ENCODE results near the gene OBSCN.
"Not testable (repeated sequence)": the region's sequence is repeated elsewhere in the genome, so short reads cannot be mapped to it uniquely, and the experiment has no call there.

Gene OBSCN

GRCh38 chr1:228224198-228225164 is 16.6 kb downstream of the OBSCN start:
- no peak overlapping the region for H3K4me3 ChIP-seq (ENCODE audit: low read length)
- no peak overlapping the region for H3K27ac ChIP-seq (ENCODE audit: low read depth, low read length)
- H3K36me3 ChIP-seq (ENCODE audit: control insufficient read depth, insufficient read depth, low read length), result no peaks in the 10 kb centered on the region
- H3K4me1 ChIP-seq (ENCODE audit: control insufficient read depth, insufficient read depth, low read length), result no peaks in the 10 kb centered on the region
- no peaks in the 10 kb centered on the region for H3K27me3 ChIP-seq (ENCODE audit: control insufficient read depth, insufficient read depth, low read length)
- no peak overlapping the region for H3K9ac ChIP-seq (ENCODE audit: low read length)

GRCh38 chr1:228225165-228225710 is 17.4 kb downstream of the OBSCN start:
- H3K27ac ChIP-seq (ENCODE audit: low read depth, low read length), result no peak overlapping the region

DNA sequence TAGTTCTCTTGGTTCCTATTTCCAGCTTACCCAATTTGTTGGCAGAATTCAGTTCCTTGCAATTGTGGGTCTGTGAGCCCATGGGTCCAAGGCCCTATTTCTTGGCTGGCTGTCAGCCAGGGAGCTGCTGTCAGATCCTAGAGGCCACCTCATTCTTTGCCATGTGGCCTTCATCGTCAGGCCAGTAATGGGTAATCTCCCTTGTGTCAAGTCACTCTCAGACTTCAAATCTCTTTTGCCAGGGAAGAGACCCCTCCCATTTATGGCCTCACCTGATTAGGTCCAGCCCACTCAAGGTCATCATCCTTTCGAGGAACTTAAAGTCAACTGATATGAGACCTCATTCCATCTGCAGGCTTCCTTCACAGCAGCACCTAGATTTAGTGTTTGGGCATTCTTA is 17.9 kb downstream of the OBSCN start:
- Histone ChIP-seq H3K27me3 (ENCODE audit: control insufficient read depth, insufficient read depth, low read length) (no peaks in the 10 kb centered on the region), H3K36me3 (ENCODE audit: control insufficient read depth, insufficient read depth, low read length) (no peaks in the 10 kb centered on the region), H3K4me3 (ENCODE audit: low read length) (no peak overlapping the region), H3K4me1 (ENCODE audit: control insufficient read depth, insufficient read depth, low read length) (no peaks in the 10 kb centered on the region), H3K9ac (ENCODE audit: low read length) (no peak overlapping the region), H3K27ac (ENCODE audit: low read depth, low read length) (no peak overlapping the region)

More at GRCh38 chr1:228225165-228225710, 17.4 kb downstream of the OBSCN start:
- Histone ChIP-seq H3K9ac (ENCODE audit: low read length) (no peak overlapping the region), H3K4me1 (ENCODE audit: control insufficient read depth, insufficient read depth, low read length) (no peaks in the 10 kb centered on the region), H3K36me3 (ENCODE audit: control insufficient read depth, insufficient read depth, low read length) (no peaks in the 10 kb centered on the region), H3K27me3 (ENCODE audit: control insufficient read depth, insufficient read depth, low read length) (no peaks in the 10 kb centered on the region), H3K4me3 (ENCODE audit: low read length) (no peak overlapping the region)

- no peak overlapping the region for H3K27ac ChIP-seq (ENCODE audit: low read depth, low read length)
- H3K27me3 ChIP-seq (ENCODE audit: control insufficient read depth, insufficient read depth, low read length), result no peaks in the 10 kb centered on the region
- H3K4me1 ChIP-seq (ENCODE audit: control insufficient read depth, insufficient read depth, low read length), result no peaks in the 10 kb centered on the region
- no peak overlapping the region for H3K9ac ChIP-seq (ENCODE audit: low read length)
- H3K4me3 ChIP-seq (ENCODE audit: low read length), result no peak overlapping the region
- no peaks in the 10 kb centered on the region for H3K36me3 ChIP-seq (ENCODE audit: control insufficient read depth, insufficient read depth, low read length)
Measured at GRCh38 chr1:228226141-228226874, 18.5 kb downstream of the OBSCN start.

GRCh38 chr1:228226956-228227791 is 19.3 kb downstream of the OBSCN start:
- Histone ChIP-seq H3K27me3 (ENCODE audit: control insufficient read depth, insufficient read depth, low read length) (no peaks in the 10 kb centered on the region), H3K4me3 (ENCODE audit: low read length) (no peak overlapping the region), H3K36me3 (ENCODE audit: control insufficient read depth, insufficient read depth, low read length) (no peaks in the 10 kb centered on the region), H3K27ac (ENCODE audit: low read depth, low read length) (no peak overlapping the region), H3K9ac (ENCODE audit: low read length) (no peak overlapping the region), H3K4me1 (ENCODE audit: control insufficient read depth, insufficient read depth, low read length) (no peaks in the 10 kb centered on the region)

DNA sequence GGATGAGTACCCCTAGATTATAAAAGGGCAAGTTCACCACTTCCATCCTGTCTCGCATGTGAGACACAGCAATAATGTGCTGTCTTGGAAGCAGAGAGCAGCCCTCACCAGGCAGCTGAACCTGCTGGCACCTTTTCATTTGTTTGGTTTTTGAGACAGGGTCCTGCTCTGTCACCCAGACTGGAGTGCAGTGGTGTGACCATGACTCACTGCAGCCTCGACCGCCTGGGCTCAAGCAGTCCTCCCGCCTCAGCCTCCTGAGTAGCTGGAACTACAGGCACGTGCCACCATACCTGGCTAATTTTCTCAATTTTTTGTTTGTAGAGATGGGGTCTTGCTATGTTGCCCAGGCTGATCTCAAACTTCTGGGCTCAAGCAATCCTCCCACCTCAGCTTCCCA is 20.3 kb downstream of the OBSCN start:
- H3K36me3 ChIP-seq (ENCODE audit: control insufficient read depth, insufficient read depth, low read length); H3K4me1 ChIP-seq (ENCODE audit: control insufficient read depth, insufficient read depth, low read length); H3K27ac ChIP-seq (ENCODE audit: low read depth, low read length); H3K9ac ChIP-seq (ENCODE audit: low read length); H3K4me3 ChIP-seq (ENCODE audit: low read length); H3K27me3 ChIP-seq (ENCODE audit: control insufficient read depth, insufficient read depth, low read length): not testable (repeated sequence)

DNA sequence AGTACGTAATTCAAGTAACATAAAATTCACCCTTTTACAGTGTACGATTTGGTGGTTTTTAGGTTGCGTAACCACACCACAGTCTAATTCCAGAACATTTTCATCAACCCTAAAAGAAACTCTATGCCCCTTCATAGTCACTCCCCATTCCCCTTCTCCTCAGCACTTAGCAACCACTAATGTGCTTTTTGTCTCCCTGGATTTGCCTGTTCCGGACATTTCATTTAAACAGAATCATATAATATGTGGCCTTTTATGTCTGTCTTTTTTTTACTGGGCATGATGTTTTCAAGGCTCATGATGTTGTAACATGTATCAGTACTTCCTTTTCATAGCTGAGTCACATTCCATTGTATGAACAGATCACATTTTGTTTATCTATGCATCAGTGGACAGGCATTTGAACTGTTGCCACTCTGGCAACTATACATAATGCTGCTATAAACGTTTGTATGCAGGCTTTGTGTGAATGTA is 20.8 kb downstream of the OBSCN start:
- no peak overlapping the region for H3K9ac ChIP-seq (ENCODE audit: low read length)
- no peaks in the 10 kb centered on the region for H3K27me3 ChIP-seq (ENCODE audit: control insufficient read depth, insufficient read depth, low read length)
- no peak overlapping the region for H3K27ac ChIP-seq (ENCODE audit: low read depth, low read length)
- H3K36me3 ChIP-seq (ENCODE audit: control insufficient read depth, insufficient read depth, low read length), result no peaks in the 10 kb centered on the region
- H3K4me3 ChIP-seq (ENCODE audit: low read length), result no peak overlapping the region
- no peaks in the 10 kb centered on the region for H3K4me1 ChIP-seq (ENCODE audit: control insufficient read depth, insufficient read depth, low read length)

- Histone ChIP-seq H3K36me3 (ENCODE audit: control insufficient read depth, insufficient read depth, low read length) (no peaks in the 10 kb centered on the region), H3K27ac (ENCODE audit: low read depth, low read length) (no peak overlapping the region), H3K9ac (ENCODE audit: low read length) (no peak overlapping the region), H3K27me3 (ENCODE audit: control insufficient read depth, insufficient read depth, low read length) (no peaks in the 10 kb centered on the region), H3K4me3 (ENCODE audit: low read length) (no peak overlapping the region), H3K4me1 (ENCODE audit: control insufficient read depth, insufficient read depth, low read length) (no peaks in the 10 kb centered on the region)
Measured at GRCh38 chr1:228231189-228231588, 23.3 kb downstream of the OBSCN start.

DNA sequence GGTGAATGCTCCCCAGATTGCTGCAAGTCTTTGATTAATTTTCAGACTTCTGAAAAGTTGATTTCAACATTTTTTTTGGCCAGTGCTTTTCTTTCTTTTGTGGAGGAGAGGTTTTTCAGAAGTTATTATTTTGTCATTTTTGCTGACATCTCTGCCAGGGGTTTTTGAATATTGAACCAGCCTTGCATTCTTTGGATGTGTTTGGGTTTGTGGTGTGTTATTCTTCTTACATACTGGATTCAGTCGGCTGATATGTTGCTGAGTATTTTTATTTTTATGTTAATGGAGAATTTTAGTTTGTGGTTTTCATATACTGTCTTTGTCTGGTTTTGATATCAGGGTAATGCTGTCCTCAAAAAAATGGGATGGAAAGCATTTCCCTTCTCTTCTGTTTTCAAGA is 25.3 kb downstream of the OBSCN start:
- Histone ChIP-seq H3K4me1 (ENCODE audit: control insufficient read depth, insufficient read depth, low read length) (no peaks in the 10 kb centered on the region), H3K27me3 (ENCODE audit: control insufficient read depth, insufficient read depth, low read length) (no peaks in the 10 kb centered on the region), H3K27ac (ENCODE audit: low read depth, low read length) (no peak overlapping the region), H3K9ac (ENCODE audit: low read length) (no peak overlapping the region), H3K36me3 (ENCODE audit: control insufficient read depth, insufficient read depth, low read length) (no peaks in the 10 kb centered on the region), H3K4me3 (ENCODE audit: low read length) (no peak overlapping the region)

GRCh38 chr1:228234921-228235320 is 27.1 kb downstream of the OBSCN start:
- Histone ChIP-seq H3K4me1 (ENCODE audit: control insufficient read depth, insufficient read depth, low read length) (no peaks in the 10 kb centered on the region), H3K9ac (ENCODE audit: low read length) (no peak overlapping the region), H3K36me3 (ENCODE audit: control insufficient read depth, insufficient read depth, low read length) (no peaks in the 10 kb centered on the region), H3K4me3 (ENCODE audit: low read length) (no peak overlapping the region), H3K27me3 (ENCODE audit: control insufficient read depth, insufficient read depth, low read length) (no peaks in the 10 kb centered on the region), H3K27ac (ENCODE audit: low read depth, low read length) (no peak overlapping the region)

DNA sequence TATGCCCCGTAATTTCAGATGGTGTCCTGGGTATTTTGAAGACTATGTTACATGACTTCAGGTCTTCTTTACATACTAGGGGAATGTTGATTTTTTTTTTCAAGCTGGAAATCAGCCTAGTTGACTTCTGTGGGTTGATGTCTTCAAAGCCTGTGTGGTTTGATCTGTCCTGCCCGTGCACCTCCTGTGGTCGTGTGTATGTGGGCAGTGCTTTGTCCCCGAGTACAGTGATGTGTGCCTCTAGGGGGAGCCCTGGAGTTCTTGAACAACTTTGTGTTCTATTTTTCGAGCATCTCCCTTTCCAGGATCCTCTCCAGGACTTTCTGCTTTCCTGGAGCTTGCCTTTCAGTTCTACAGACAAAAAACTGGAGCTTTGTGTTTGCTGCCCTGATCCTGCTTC is 28.9 kb downstream of the OBSCN start:
- Histone ChIP-seq H3K4me1 (ENCODE audit: control insufficient read depth, insufficient read depth, low read length) (no peaks in the 10 kb centered on the region), H3K27ac (ENCODE audit: low read depth, low read length) (no peak overlapping the region)

DNA sequence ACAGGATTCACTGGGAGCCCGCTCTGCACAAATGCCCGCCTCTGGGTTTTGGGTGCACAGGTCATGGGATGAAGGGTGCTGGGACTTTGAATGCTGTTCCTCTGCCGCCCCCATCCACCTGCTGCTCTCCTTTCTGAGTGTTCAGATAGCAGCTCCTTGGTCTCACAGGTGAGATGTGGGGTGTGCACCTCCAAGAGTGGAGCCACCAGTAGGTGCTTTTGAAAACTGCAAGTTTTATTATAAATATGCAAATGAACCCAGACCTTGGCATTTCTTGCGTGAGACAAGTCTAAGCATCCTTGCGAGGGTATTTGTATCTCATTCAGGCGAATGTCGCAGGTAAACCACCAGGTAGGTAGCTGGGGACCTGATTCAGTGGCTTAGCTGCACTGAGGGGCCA is 30.2 kb downstream of the OBSCN start:
- no peak overlapping the region for H3K9ac ChIP-seq (ENCODE audit: low read length)
- H3K36me3 ChIP-seq (ENCODE audit: control insufficient read depth, insufficient read depth, low read length), result no peaks in the 10 kb centered on the region
- H3K27me3 ChIP-seq (ENCODE audit: control insufficient read depth, insufficient read depth, low read length), result no peaks in the 10 kb centered on the region
- no peak overlapping the region for H3K27ac ChIP-seq (ENCODE audit: low read depth, low read length)
- no peak overlapping the region for H3K4me3 ChIP-seq (ENCODE audit: low read length)
- no peaks in the 10 kb centered on the region for H3K4me1 ChIP-seq (ENCODE audit: control insufficient read depth, insufficient read depth, low read length)

More for the DNA sequence above, 28.9 kb downstream of the OBSCN start:
- Histone ChIP-seq H3K27me3 (ENCODE audit: control insufficient read depth, insufficient read depth, low read length) (no peaks in the 10 kb centered on the region), H3K9ac (ENCODE audit: low read length) (no peak overlapping the region), H3K4me3 (ENCODE audit: low read length) (no peak overlapping the region), H3K36me3 (ENCODE audit: control insufficient read depth, insufficient read depth, low read length) (no peaks in the 10 kb centered on the region)

Data from rectal smooth muscle tissue (tissue), 1 donor.